ENCODE data around the gene MTPN. TPM values are rescaled to one million over a fixed set of nuclear protein-coding genes. Genes with fewer than 3 reads are reported as not detected.

The MTPN gene
- total RNA-seq, 1 experiment from 2014 or later: 198 TPM

GRCh38 chr7:135886345-135887132 lies 90.6 kb downstream of the MTPN start:
- no peak for DNase-seq (ENCODE audit: low read depth)

DNA sequence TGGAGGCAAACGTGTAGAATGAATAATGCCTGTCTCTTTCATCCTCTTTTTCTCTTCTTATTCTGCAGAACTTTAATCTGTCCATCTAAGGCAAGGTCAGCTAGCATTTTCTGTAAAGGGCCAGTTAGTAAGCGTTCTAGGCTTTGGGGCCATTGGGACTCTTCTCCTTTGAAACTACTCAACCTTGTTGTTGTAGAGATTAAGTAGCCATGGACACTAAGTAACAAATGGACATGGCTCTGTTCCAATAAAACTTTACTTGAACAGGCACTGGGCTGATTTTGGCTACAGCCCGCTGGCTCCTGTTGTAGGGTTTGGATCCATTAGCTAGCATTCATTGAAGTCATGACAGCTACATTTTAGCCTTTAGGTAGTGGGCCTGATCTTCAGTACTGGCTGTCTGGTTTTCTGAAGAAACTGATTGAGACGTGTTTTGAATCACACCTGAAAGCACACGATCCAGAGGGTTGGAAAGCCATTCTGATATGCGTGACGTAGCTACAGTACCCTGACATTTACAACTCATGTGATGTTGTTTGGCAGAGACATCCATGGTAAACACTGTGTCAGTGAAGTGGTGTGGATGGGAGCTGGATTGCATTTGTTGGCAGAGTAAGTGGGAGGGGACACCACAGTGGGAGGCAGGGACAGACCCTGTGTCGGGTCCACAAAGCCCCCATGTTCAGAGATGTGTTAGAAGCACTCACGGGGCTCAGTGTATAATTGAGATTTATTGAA lies 92.5 kb downstream of the MTPN start:
- DNase-seq (ENCODE audit: low read depth): no peak

DNA sequence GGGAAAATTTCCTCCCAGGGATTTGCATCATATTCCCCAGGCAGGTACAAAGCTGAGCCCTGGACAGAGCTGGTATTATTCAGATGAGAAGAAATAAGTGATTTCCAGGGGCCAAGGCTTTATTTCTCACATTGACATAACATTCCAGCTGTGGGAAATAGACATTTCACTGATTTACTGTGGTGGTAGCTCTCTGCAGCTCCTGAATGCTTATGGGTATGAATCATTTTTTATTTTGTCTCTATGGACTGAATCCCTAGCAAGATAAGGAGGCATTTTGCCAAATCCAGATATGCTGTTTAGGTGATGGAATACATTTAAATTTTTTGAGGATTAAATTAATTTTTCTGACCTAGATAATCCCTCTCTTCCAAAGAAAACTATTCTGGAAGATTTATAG lies 97.9 kb downstream of the MTPN start:
- DNase-seq (ENCODE audit: low read depth): peak; percentile 88

DNA sequence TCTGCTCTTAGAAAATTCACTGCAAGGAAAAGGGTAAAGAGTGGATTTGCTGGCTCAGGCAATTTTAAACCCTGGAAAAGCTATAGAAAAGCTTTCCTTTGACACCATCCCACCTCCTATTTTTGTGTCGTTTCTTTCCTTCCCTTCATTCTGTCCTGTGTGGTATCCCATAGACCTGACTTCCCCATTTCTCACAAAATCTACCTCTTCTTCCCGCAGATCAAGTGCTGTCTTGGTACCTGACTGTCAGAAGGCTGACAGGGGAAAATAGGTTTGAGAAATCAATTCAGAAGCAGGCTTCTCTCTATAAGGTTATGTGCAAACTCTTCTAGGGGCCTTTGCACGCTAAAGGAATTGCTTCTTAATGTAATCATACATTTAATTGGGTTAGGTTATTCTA lies 98.9 kb downstream of the MTPN start:
- DNase-seq (ENCODE audit: low read depth): no peak

- peak; percentile 99 for DNase-seq (ENCODE audit: low read depth)
These were observed 99.4 kb downstream of the MTPN start for GRCh38 chr7:135877805-135878204.

Other genes with a start within 250 kb of the MTPN start
- gene SLC13A4, start 249.2 kb downstream of the MTPN start, total RNA-seq (2014; rRNA removed): 0.06 TPM in 1 of 2 replicates, not detected in the other
- gene FAM180A, start 228.5 kb downstream of the MTPN start, total RNA-seq (2014; rRNA removed): 3.7 and 4.1 TPM in 2 replicates